ENCODE data around the gene PCDHA4. TPM values are rescaled to one million over a fixed set of nuclear protein-coding genes. Genes with fewer than 3 reads are reported as not detected.
"Not testable (repeated sequence)": the region's sequence is repeated elsewhere in the genome, so short reads cannot be mapped to it uniquely, and the experiment has no call there.

Gene PCDHA4
- total and polyA plus RNA-seq, 9 donors = 0.18 to 2.7 (median 0.83) TPM

DNA sequence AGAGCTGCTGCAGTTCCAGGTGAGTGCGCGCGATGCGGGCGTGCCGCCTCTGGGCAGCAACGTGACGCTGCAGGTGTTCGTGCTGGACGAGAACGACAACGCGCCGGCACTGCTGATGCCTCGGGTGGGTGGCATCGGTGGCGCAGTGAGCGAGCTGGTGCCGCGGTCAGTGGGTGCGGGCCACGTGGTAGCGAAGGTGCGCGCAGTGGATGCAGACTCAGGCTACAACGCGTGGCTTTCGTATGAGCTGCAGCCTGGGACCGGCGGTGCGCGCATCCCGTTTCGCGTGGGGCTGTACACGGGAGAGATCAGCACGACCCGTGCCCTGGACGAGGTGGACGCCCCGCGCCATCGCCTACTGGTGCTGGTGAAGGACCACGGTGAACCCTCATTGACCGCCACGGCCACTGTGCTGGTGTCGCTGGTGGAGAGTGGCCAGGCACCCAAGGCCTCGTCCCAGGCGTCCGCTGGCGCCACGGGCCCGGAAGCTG lies 4.0 kb upstream of the PCDHA4 start:
- Histone ChIP-seq H3K4me3 (no peak overlapping the region), H3K36me3 (no peaks in the 10 kb centered on the region)

DNA sequence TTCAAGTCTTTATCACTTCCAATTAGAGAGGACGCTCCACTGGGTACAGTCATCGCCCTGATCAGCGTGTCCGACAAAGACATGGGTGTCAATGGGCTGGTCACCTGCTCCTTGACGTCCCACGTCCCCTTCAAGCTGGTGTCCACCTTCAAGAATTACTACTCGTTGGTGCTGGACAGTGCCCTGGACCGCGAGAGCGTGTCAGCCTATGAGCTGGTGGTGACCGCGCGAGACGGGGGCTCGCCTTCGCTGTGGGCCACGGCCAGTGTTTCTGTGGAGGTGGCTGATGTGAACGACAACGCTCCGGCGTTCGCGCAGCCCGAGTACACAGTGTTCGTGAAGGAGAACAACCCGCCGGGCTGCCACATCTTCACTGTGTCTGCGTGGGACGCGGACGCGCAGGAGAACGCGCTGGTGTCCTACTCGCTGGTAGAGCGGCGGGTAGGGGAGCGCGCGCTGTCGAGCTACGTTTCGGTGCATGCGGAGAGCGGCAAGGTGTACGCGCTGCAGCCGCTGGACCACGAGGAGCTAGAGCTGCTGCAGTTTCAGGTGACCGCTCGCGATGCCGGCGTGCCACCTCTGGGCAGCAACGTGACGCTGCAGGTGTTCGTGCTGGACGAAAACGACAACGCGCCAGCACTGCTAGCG lies 1.5 kb downstream of the PCDHA4 start:
- H3K4me3 ChIP-seq; DNase-seq; H3K36me3 ChIP-seq; H3K27me3 ChIP-seq; intact Hi-C loops (cut with DNase I); H3K4me1 ChIP-seq (ENCODE audit: insufficient read depth); H3K27ac ChIP-seq: not testable (repeated sequence)
- peaks cover 0 to 11% of the 10 kb centered on the region in 2 donors for H3K9me3 ChIP-seq
- WGBS, 3 donors = 54 to 70% (median 59%) methylated on average over 60 to 62 of the region's 62 CpGs

More for the DNA sequence above, 4.0 kb upstream of the PCDHA4 start:
- 35 to 56% (median 49%) methylated on average over 12 to 53 of the region's 53 CpGs for WGBS, 3 donors
- TF ChIP-seq, protein P1, sequence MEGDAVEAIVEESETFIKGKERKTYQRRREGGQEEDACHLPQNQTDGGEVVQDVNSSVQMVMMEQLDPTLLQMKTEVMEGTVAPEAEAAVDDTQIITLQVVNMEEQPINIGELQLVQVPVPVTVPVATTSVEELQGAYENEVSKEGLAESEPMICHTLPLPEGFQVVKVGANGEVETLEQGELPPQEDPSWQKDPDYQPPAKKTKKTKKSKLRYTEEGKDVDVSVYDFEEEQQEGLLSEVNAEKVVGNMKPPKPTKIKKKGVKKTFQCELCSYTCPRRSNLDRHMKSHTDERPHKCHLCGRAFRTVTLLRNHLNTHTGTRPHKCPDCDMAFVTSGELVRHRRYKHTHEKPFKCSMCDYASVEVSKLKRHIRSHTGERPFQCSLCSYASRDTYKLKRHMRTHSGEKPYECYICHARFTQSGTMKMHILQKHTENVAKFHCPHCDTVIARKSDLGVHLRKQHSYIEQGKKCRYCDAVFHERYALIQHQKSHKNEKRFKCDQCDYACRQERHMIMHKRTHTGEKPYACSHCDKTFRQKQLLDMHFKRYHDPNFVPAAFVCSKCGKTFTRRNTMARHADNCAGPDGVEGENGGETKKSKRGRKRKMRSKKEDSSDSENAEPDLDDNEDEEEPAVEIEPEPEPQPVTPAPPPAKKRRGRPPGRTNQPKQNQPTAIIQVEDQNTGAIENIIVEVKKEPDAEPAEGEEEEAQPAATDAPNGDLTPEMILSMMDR (IDR thresholded peaks at IDR 0.05) = no peak
- TF ChIP-seq EP300 (IDR thresholded peaks at IDR 0.05) (no peak), POLR2A (IDR thresholded peaks at IDR 0.05) (no peak)
- no peaks in the 10 kb centered on the region for H3K27me3 ChIP-seq
- no peaks in the 10 kb centered on the region for H3K4me1 ChIP-seq (ENCODE audit: insufficient read depth)
- H3K27ac ChIP-seq = no peak overlapping the region
- intact Hi-C loops (cut with DNase I) = no loop called here
- H3K9me3 ChIP-seq = peaks cover 0 to 13% of the 10 kb centered on the region in 2 donors
- DNase-seq = no peak

DNA sequence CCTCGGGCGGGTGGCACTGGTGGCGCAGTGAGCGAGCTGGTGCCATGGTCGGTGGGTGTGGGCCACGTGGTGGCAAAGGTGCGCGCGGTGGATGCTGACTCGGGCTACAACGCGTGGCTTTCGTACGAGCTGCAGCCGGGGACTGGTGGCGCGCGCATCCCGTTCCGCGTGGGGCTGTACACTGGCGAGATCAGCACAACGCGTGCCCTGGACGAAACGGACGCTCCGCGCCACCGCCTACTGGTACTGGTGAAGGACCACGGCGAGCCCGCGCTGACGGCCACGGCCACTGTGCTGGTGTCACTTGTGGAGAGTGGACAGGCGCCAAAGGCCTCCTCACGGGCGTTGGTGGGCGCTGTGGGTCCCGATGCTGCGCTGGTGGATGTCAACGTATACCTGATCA lies 2.0 kb downstream of the PCDHA4 start:
- 59 to 72% (median 67%) methylated on average over 40 to 43 of the region's 43 CpGs for WGBS, 3 donors
- H3K9me3 ChIP-seq = peaks cover 0 to 11% of the 10 kb centered on the region in 2 donors
- TF ChIP-seq POLR2A (IDR thresholded peaks at IDR 0.05) (no peak), EP300 (IDR thresholded peaks at IDR 0.05) (no peak)
- TF ChIP-seq, protein P1 (IDR thresholded peaks at IDR 0.05) = no peak
- intact Hi-C loops (cut with DNase I) = no loop called here
- no peak overlapping the region for H3K27ac ChIP-seq
- no peak for DNase-seq
- no peaks in the 10 kb centered on the region for H3K27me3 ChIP-seq
- no peaks in the 10 kb centered on the region for H3K4me1 ChIP-seq (ENCODE audit: insufficient read depth)
- no peaks in the 10 kb centered on the region for H3K36me3 ChIP-seq
- no peak overlapping the region for H3K4me3 ChIP-seq

DNA sequence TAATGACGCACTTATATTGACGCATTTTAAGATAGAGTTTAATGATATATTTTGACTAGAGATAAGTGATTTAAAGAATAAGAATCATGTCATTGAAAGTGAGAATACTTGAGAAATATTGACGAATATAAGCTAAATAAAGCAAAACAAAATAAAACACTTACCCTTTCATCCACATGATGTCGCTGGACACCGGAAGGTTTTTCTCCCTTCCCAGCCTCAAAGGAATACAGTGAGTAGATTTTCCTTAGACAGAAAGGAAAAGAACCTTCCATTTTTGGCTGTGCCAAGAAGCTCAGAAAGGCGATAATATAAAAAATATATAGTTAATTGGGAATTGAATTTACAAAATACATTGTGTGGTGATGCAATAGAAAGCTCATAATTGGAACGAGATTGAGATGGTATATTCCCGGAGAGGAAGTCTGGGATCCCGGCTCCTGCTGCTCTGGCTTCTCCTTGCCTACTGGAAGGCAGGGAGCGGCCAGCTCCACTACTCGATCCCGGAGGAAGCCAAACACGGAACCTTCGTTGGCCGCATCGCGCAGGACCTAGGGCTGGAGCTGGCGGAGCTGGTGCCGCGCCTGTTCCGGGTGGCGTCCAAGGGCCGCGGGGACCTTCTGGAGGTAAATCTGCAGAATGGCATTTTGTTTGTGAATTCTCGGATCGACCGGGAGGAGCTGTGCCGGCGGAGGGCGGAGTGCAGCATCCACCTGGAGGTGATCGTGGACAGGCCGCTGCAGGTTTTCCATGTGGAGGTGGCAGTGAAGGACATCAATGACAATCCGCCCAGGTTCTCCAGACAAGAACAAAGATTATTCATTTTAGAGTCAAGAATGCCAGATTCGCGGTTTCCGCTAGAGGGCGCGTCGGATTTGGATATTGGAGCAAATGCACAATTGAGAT lies 14.8 kb downstream of the PCDHA4 start, which contains the start of gene PCDHA5:
TSS of gene PCDHA5 (plus strand) at position 239 of the 906 bp plus-strand sequence.
- H3K27me3 ChIP-seq = no peaks in the 10 kb centered on the region
- no peaks in the 10 kb centered on the region for H3K36me3 ChIP-seq
- H3K27ac ChIP-seq = no peak within 1 kb of the TSS
- peaks cover 0 to 8% of the 10 kb centered on the region in 2 donors for H3K9me3 ChIP-seq
- TF ChIP-seq POLR2A (IDR thresholded peaks at IDR 0.05) (no peak), EP300 (IDR thresholded peaks at IDR 0.05) (no peak)
- TF ChIP-seq, protein P1 (IDR thresholded peaks at IDR 0.05) = no peak
- H3K4me3 ChIP-seq = no peak within 1 kb of the TSS
- no peaks in the 10 kb centered on the region for H3K4me1 ChIP-seq (ENCODE audit: insufficient read depth)
- WGBS, 3 donors = 22 to 34% (median 31%) methylated on average over 39 of the region's 39 CpGs
- DNase-seq = peak in 1 of 5 donors; percentile 44
- intact Hi-C loops (cut with DNase I) = no loop called here
